Measurements from ENCODE around the gene PHLDA1.
"Not testable (repeated sequence)": the region's sequence is repeated elsewhere in the genome, so short reads cannot be mapped to it uniquely, and the experiment has no call there.

Gene PHLDA1

DNA sequence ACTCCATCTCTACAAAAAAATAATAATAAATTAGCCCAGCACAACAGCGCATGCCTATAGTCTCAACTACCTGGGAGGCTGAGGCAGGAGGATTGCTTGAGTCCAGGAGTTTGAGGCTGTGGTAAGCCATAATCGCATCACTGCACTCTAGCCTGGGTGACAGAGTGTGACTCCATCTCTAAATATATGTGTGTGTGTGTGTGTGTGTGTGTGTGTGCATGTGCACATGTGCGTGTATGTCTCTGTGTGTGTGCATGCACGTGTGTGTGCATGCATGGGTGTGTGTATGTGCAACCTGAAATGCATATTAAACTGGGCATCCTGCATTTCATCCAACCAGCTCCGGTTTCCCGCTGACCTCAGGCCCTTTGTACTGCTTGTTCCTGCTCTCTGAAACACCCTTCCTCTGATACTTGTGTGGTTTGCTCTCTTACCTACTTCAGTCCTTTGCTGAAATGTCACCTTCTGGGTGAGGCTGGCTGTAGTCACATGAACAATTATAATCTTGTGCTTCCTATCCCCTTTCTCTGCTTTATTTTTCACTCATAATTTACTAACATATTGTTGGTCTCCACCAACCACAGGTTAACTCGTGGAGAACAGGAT, 46.9 kb downstream of the PHLDA1 start:
- DNase-seq: no peak

DNA sequence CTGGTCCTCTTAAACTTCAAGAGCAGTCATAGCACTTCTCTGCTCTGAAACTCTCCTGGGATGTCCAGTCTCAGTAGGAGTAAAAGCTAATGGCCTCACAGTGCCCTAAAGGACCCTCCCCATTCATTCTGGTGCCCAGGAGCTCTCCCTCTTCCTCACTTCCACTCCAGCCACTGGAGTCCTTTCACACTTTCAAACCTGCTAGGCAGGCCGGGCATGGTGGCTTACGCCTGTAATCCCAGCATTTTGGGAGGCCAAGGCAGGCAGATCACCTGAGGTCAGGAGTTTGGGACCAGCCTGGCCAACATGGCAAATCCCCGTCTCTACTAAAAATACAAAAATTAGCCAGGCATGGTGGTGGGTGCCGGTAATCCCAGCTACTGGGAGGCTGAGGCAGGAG, 47.7 kb downstream of the PHLDA1 start:
- not testable (repeated sequence) for DNase-seq

GRCh38 chr12:75982979-75983660, 48.5 kb downstream of the PHLDA1 start:
- DNase-seq: no peak

DNA sequence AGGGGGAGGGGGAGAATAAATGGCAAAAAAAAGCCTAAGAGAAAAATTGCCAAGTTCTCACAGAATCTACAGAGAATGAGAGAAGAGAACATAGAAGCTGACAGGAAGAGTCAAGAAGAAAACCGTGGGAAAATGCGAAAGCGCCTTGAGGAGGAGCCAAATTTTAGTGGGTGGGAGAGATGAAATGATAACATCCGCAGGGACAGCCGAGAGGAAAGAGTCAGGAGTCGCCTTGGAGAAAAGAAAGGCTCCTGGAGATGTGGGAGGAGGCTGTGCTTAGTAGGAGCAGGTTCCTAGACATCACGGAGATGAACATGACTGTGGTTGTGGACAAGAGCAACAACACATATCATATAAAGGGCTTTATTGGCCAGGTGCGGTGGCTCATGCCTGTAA, 49.4 kb downstream of the PHLDA1 start:
- DNase-seq: no peak

- no peak for DNase-seq
Measured at GRCh38 chr12:75981247-75982168, 50.1 kb downstream of the PHLDA1 start.

DNA sequence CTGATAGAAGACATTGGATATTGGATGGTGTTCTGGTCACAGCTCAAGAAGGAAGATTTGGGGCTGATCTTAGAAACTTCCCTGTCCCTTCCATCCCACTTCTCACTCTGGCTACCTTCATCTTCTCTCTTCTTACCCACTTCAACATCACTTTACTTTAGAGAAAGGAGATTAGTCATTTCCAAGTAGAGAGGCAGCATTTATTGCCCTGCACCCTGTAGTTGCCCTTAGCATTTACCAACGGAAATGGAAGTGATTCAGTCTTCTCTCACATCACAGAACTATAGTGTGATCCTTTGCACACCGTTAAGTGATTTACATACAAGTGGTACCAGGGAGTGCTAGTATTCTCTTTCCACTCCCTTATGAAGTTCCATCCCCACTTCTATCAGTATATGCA, 52.4 kb downstream of the PHLDA1 start:
- DNase-seq: no peak

DNA sequence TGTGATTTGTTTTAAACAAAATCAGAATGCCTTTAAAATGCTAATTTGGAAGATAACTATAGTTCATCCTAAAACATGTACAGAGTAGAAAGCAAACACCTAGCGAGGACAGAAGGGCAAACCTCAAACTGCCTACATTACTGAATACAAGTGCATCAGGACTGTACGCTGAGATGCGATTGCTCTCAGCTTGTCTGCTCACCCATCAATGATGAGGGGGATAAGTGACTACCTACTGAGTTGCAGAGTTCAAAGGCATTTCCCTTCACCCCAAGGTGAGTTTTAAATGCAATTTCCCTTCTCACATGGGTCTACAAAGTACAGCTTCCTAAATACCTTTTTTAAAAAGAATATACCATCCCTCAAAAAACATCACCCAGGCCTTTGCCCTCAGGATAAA, 52.9 kb downstream of the PHLDA1 start:
- DNase-seq: no peak

GRCh38 chr12:75977952-75978671, 53.5 kb downstream of the PHLDA1 start:
- no peak for DNase-seq

DNA sequence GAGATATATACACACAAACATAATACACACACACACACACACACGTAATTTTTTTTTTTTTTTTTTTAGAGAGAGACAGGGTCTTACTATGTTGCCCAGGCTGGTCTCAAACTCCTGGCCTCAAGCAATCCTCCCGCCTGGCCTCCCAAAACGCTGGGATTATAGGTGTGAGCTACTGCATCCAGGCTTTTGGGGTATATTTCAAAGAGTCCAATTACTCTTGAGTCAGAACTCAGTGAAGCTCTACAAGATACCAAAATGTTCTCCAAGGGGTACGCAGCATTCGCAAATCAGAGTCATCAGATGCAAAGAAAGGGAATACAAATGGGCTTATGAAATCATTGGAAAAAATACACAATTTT, 54.0 kb downstream of the PHLDA1 start:
- no peak for DNase-seq

DNA sequence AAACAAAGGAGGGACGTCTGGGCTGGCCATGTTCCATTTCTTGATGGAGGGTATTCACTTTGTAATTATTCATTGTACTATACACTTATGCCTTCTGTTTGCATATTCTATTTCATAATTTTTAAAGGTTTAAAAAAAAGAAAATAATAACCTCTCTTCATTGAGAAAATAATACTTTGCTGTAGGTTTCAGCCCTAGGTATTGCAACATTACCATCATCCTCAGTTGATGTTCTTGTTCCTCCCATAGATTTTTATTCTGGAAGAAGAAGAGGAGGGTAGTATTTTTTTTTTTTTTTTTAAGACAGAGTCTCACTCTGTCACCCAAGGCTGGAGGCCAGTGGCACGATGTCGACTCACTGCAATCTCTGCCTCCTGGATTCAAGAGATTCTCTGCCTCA, 54.7 kb downstream of the PHLDA1 start:
- no peak for DNase-seq

DNA sequence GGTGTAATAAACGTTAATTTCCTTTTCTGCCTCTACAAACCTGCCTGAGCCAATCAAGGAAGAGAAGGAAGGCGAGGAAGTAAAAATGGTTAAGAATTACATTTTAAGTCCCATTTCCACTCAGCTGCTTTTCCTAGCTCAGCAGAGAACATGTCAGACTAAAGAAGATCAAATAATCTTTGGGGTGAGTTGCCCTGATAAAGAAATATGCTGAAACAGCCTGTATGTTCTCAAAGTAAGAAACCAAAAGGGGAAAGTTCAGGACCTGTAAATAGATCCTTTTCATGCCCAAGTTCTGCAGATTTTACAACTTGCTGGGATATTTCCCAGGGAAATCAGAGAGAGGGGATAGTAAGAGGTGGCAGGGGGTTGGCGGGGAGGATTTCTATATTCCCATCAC, 55.5 kb downstream of the PHLDA1 start:
- DNase-seq: no peak

GRCh38 chr12:75975702-75976101, 55.9 kb downstream of the PHLDA1 start:
- DNase-seq: no peak
